ENCODE data around the gene MEIKIN. TPM values are rescaled to one million over a fixed set of nuclear protein-coding genes. Genes with fewer than 3 reads are reported as not detected.

Gene MEIKIN
- total and polyA plus RNA-seq, 2 of the 13 experiments (the other 11 are each of a cell fraction or from before 2014, with no cell fraction given) = not detected

DNA sequence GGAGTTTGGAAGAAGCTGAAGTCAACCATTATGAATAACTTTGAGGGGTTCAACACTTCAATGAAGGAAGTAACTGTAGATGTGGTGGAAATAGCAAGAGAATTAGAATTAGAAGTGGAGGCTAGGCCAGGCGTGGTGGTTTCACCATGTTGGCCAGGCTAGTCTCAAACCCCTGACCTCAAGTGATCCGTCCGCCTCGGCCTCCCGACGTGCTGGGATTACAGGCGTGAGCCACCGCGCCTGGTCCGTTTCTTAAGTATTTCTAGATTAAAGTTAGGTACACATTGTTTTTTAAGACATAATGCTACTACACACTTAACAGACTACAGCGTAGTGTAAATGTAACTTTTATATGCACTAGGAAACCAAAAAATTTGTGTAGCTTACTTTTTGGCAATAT is 162.7 kb downstream of the MEIKIN start:
- no peak overlapping the region for H2AFZ ChIP-seq (ENCODE audit: low read length)
- WGBS (ENCODE audit: low lambda C conversion rate) = 99% methylated on average over 11 of the region's 11 CpGs
- FAIRE-seq (no peak), DNase-seq (ENCODE audit: low spot score) (no peak), ATAC-seq (no peak)
- H3K27ac ChIP-seq (ENCODE audit: extremely low read length, insufficient read depth, low read length) = no peak overlapping the region
- peaks cover 35% of the 10 kb centered on the region for H4K20me1 ChIP-seq (ENCODE audit: insufficient read depth, low read length)
- TF ChIP-seq ZKSCAN1 (IDR thresholded peaks at IDR 0.05; ENCODE audit: low read length) (no peak), ZNF44 (CRISPR knock-in tag; IDR thresholded peaks at IDR 0.05) (no peak), PHF8 (CRISPR knock-in tag; IDR thresholded peaks at IDR 0.05) (no peak), ZFX (CRISPR knock-in tag; IDR thresholded peaks at IDR 0.05; ENCODE audit: low read depth) (no peak), POLR2AphosphoS2 (IDR thresholded peaks at IDR 0.05; ENCODE audit: low read depth, low read length) (no peak), ZNF784 (CRISPR knock-in tag; IDR thresholded peaks at IDR 0.05; ENCODE audit: borderline replicate concordance) (no peak), ZFAT (CRISPR knock-in tag; conservative IDR thresholded peaks at IDR 0.05) (no peak), KDM3A (CRISPR knock-in tag; IDR thresholded peaks at IDR 0.05; ENCODE audit: low read depth) (no peak), FOXP1 (IDR thresholded peaks at IDR 0.05) (no peak), FOXP1 (CRISPR knock-in tag; IDR thresholded peaks at IDR 0.05) (no peak), ELF1 (CRISPR knock-in tag; IDR thresholded peaks at IDR 0.05) (no peak), MAFK (conservative IDR thresholded peaks at IDR 0.05 in 1 of 2, IDR thresholded peaks at IDR 0.05 in 1 of 2; ENCODE audit: low read length in 2 of 2) (no peak), HCFC1 (IDR thresholded peaks at IDR 0.05; ENCODE audit: low read depth, low read length) (no peak), HMG20A (CRISPR knock-in tag; IDR thresholded peaks at IDR 0.05; ENCODE audit: borderline replicate concordance) (no peak), ZNF432 (CRISPR knock-in tag; IDR thresholded peaks at IDR 0.05; ENCODE audit: borderline replicate concordance) (no peak), ZNF331 (CRISPR knock-in tag; IDR thresholded peaks at IDR 0.05) (no peak), ZBTB25 (CRISPR knock-in tag; IDR thresholded peaks at IDR 0.05) (no peak), ZNF296 (CRISPR knock-in tag; conservative IDR thresholded peaks at IDR 0.05) (no peak), HMGXB4 (CRISPR knock-in tag; IDR thresholded peaks at IDR 0.05; ENCODE audit: borderline replicate concordance in 1 of 2, low read depth in 1 of 2) (no peak), SCMH1 (CRISPR knock-in tag; IDR thresholded peaks at IDR 0.05; ENCODE audit: borderline replicate concordance) (no peak), CC2D1A (CRISPR knock-in tag; IDR thresholded peaks at IDR 0.05) (no peak)
- H3K4me3 ChIP-seq (replicated peaks in 1 of 3; ENCODE audit: insufficient read depth in 1 of 3, low read depth in 2 of 3, low read length in 3 of 3) = no peak overlapping the region
- ChIA-PET CTCF (ENCODE audit: low intra/inter-chr PET ratio, low total read pairs) (no interaction called here), POLR2A (no interaction called here)
- intact Hi-C loops (cut with micrococcal nuclease; ENCODE audit: unreplicated experiment) (no loop called here), in situ Hi-C loops (cut with HindIII; ENCODE audit: extremely low pct_ligation_motif_present, low pct_unique_long_range_greater_than_20kb) (no loop called here)
- peaks cover 81% of the 10 kb centered on the region for H3K79me2 ChIP-seq (ENCODE audit: insufficient read depth, low read length)
- no peaks in the 10 kb centered on the region; a peak in 1 of 5 replicates for H3K36me3 ChIP-seq (replicated peaks in 1 of 2; ENCODE audit: control insufficient read depth in 1 of 2, insufficient read depth in 2 of 2, low read length in 2 of 2)
- H3K4me2 ChIP-seq (ENCODE audit: low read depth, low read length) = no peak overlapping the region
- H3K9ac ChIP-seq (ENCODE audit: insufficient read depth, low read depth, low read length) = no peak overlapping the region
- peaks cover 19% of the 10 kb centered on the region for H3K4me1 ChIP-seq (ENCODE audit: insufficient read depth, low read length)
- no TSS peak for BruUV-seq (replicated peaks)
- H3K9me3 ChIP-seq (ENCODE audit: low read length) = no peaks in the 10 kb centered on the region
- no peaks in the 10 kb centered on the region for H3K27me3 ChIP-seq (ENCODE audit: control insufficient read depth in 1 of 2, insufficient read depth in 2 of 2, low read length in 2 of 2)
